SU-DHL-6 (cell line): ENCODE results near the gene STK39.

Experiments
- H2AFZ ChIP-seq: fragments of 200-600 bp; sonication (generic); 2 replicates; pipeline ENCODE4 v1.6.1; 2014; ENCODE audit warnings: low read depth, mild to moderate bottlenecking, moderate library complexity, mixed read lengths, antibody characterized with exemption, low read length; ENCODE audit not compliant: severe bottlenecking
- H3F3A ChIP-seq: fragments of 200-600 bp; shearing (Covaris generic); 2 replicates; pipeline ENCODE4 v1.6.0; 2016; ENCODE audit warnings: antibody characterized with exemption, mild to moderate bottlenecking; ENCODE audit not compliant: insufficient read depth
- H3K27ac ChIP-seq: fragments of 200-600 bp; sonication (generic); 2 replicates; pipeline ENCODE4 v1.5.1; 2016; ENCODE audit warnings: low read depth, mild to moderate bottlenecking, low read length, moderate library complexity, mixed read lengths
- H3K27me3 ChIP-seq: fragments of 200-600 bp; sonication (generic), shearing (Covaris generic); 2 replicates; pipeline ENCODE4 v1.6.0; 2014; ENCODE audit warnings: mild to moderate bottlenecking, low read length
- H3K36me3 ChIP-seq: fragments of 200-600 bp; sonication (generic); 2 replicates; pipeline ENCODE4 v1.6.1; 2014; ENCODE audit warnings: mild to moderate bottlenecking, low read length, mixed read lengths
- H3K4me2 ChIP-seq: fragments of 300-600, 200-600 bp; shearing (Covaris generic), sonication (generic); 2 replicates; pipeline ENCODE4 v1.6.0; 2014; ENCODE audit warnings: low read length, low read depth, mild to moderate bottlenecking; ENCODE audit not compliant: poor library complexity, severe bottlenecking
- H3K4me3 ChIP-seq: fragments of 200-600 bp; sonication (generic); 2 replicates; pipeline ENCODE4 v1.5.1; 2014; ENCODE audit warnings: antibody characterized with exemption, low read length, mild to moderate bottlenecking, mixed read lengths; ENCODE audit not compliant: insufficient read depth, poor library complexity, severe bottlenecking
- H3K79me2 ChIP-seq: fragments of 200-600 bp; sonication (generic); 2 replicates; pipeline ENCODE4 v1.6.1; 2014; ENCODE audit warnings: mild to moderate bottlenecking, low read length, moderate library complexity; ENCODE audit not compliant: insufficient read depth
- H3K9ac ChIP-seq: fragments of 200-600 bp; sonication (generic); 2 replicates; pipeline ENCODE4 v1.7.0; 2014; ENCODE audit warnings: mild to moderate bottlenecking, low read length
- H3K9me2 ChIP-seq: fragments of 200-600 bp; sonication (generic); replicated peaks from 2 replicates; pipeline ENCODE4 v1.6.1; 2014; ENCODE audit warnings: low read length; ENCODE audit not compliant: insufficient read depth
- H3K9me3 ChIP-seq: fragments of 200-600 bp; sonication (generic); 2 replicates; pipeline ENCODE4 v1.6.1; 2014; ENCODE audit warnings: low read length, mixed read lengths; ENCODE audit not compliant: insufficient read depth
- H4K20me1 ChIP-seq: fragments of 200-600 bp; sonication (generic); 2 replicates; pipeline ENCODE4 v1.6.1; 2014; ENCODE audit warnings: low read depth, mild to moderate bottlenecking, antibody characterized with exemption, low read length, moderate library complexity, mixed read lengths
- CTCF ChIP-seq: fragments of 200-600 bp; sonication (generic); IDR thresholded peaks from one replicate; pipeline ENCODE4 v1.5.1; 2017; ENCODE audit warnings: antibody characterized with exemption, mild to moderate bottlenecking, low read length, moderate library complexity; ENCODE audit not compliant: insufficient read depth, poor library complexity, severe bottlenecking
- EZH2phosphoT487 ChIP-seq: fragments of 200-600 bp; sonication (generic), shearing (Covaris generic); conservative IDR thresholded peaks from 2 replicates; pipeline ENCODE4 v1.6.1; 2018; ENCODE audit warnings: mild to moderate bottlenecking, antibody characterized with exemption, low read length, moderate library complexity, mixed read lengths

Gene STK39

GRCh38 chr2:168255103-168255502, 7.7 kb upstream of the STK39 start:
- Histone ChIP-seq H3K27ac (no peak overlapping the region), H3K4me2 (no peak overlapping the region), H3K36me3 (no peaks in the 10 kb centered on the region)

GRCh38 chr2:168254158-168254935, 7.0 kb upstream of the STK39 start:
- H3K79me2 ChIP-seq, result no peaks in the 10 kb centered on the region
- TF ChIP-seq CTCF (no peak), EZH2phosphoT487 (no peak)
- no peak overlapping the region for H3K27ac ChIP-seq
- no peaks in the 10 kb centered on the region for H4K20me1 ChIP-seq
- H3K36me3 ChIP-seq, result no peaks in the 10 kb centered on the region
- no peaks in the 10 kb centered on the region for H3F3A ChIP-seq
- H3K27me3 ChIP-seq, result no peaks in the 10 kb centered on the region
- H3K9ac ChIP-seq, result no peak overlapping the region
- H3K4me2 ChIP-seq, result no peak overlapping the region
- no peaks in the 10 kb centered on the region for H3K9me2 ChIP-seq
- no peak overlapping the region for H3K4me3 ChIP-seq
- H2AFZ ChIP-seq, result no peak overlapping the region
- H3K9me3 ChIP-seq, result no peaks in the 10 kb centered on the region; the same call in 1 of the 2 replicates

More at GRCh38 chr2:168255103-168255502, 7.7 kb upstream of the STK39 start:
- no peaks in the 10 kb centered on the region for H3K9me2 ChIP-seq
- H3F3A ChIP-seq, result no peaks in the 10 kb centered on the region
- H3K79me2 ChIP-seq, result no peaks in the 10 kb centered on the region
- no peaks in the 10 kb centered on the region; the same call in 1 of the 2 replicates for H3K9me3 ChIP-seq
- TF ChIP-seq EZH2phosphoT487 (no peak), CTCF (no peak)
- no peaks in the 10 kb centered on the region for H3K27me3 ChIP-seq
- no peak overlapping the region for H2AFZ ChIP-seq
- H4K20me1 ChIP-seq, result no peaks in the 10 kb centered on the region
- H3K9ac ChIP-seq, result no peak overlapping the region
- H3K4me3 ChIP-seq, result no peak overlapping the region

- H2AFZ ChIP-seq, result no peak overlapping the region
- no peaks in the 10 kb centered on the region for H3K9me3 ChIP-seq
- no peaks in the 10 kb centered on the region for H3K9me2 ChIP-seq
- no peak overlapping the region for H3K4me2 ChIP-seq
- H3K79me2 ChIP-seq, result no peaks in the 10 kb centered on the region
- H3F3A ChIP-seq, result no peaks in the 10 kb centered on the region
- H3K4me3 ChIP-seq, result no peak overlapping the region
- no peaks in the 10 kb centered on the region for H4K20me1 ChIP-seq
- H3K27me3 ChIP-seq, result no peaks in the 10 kb centered on the region
- no peaks in the 10 kb centered on the region for H3K36me3 ChIP-seq
- H3K27ac ChIP-seq, result no peak overlapping the region
- H3K9ac ChIP-seq, result no peak overlapping the region
- TF ChIP-seq EZH2phosphoT487 (no peak), CTCF (no peak)
Observed at GRCh38 chr2:168253379-168253778, 6.0 kb upstream of the STK39 start.
